ENCODE measurements around the gene BNIPL. TPM values are rescaled to one million over a fixed set of nuclear protein-coding genes. Genes with fewer than 3 reads are reported as not detected.

The BNIPL gene
- total RNA-seq, 1 donor from 2014 or later: 4.2 TPM

- no peak for DNase-seq (ENCODE audit: low spot score in 2 of 2, unreplicated experiment in 2 of 2)
- Mint-ChIP-seq H3K27ac (peak overlapping the region; percentile 81), H3K27me3 (ENCODE audit: low read depth) (no peaks in the 10 kb centered on the region), H3K4me1 (peaks cover 13% of the 10 kb centered on the region), H3K4me3 (peak overlapping the region; percentile 99), H3K9me3 (no peaks in the 10 kb centered on the region), H3K36me3 (peaks cover 13% of the 10 kb centered on the region)
- no peak for TF ChIP-seq CTCF (IDR thresholded peaks at IDR 0.05; ENCODE audit: unreplicated experiment)
Measured at GRCh38 chr1:151072224-151072623, 35.8 kb downstream of the BNIPL start.

- no peak for TF ChIP-seq CTCF (IDR thresholded peaks at IDR 0.05; ENCODE audit: unreplicated experiment)
- Mint-ChIP-seq H3K36me3 (no peaks in the 10 kb centered on the region), H3K9me3 (no peaks in the 10 kb centered on the region), H3K27me3 (ENCODE audit: low read depth) (no peaks in the 10 kb centered on the region), H3K27ac (no peak overlapping the region), H3K4me3 (no peak overlapping the region), H3K4me1 (no peaks in the 10 kb centered on the region)
- DNase-seq (ENCODE audit: low spot score in 2 of 2, unreplicated experiment in 2 of 2): no peak
Measured at GRCh38 chr1:151085953-151086559, 49.7 kb downstream of the BNIPL start.

Other genes with a start within 250 kb of the BNIPL start
- gene CTSK, start 228.3 kb upstream of the BNIPL start, total RNA-seq: 24.3 to 28.3 TPM (median 27.5 TPM) in 3 replicates
- 56.1 to 58.4 TPM (median 57.3 TPM) in 3 replicates for gene ARNT, start 160.0 kb upstream of the BNIPL start, total RNA-seq
- gene CTXND2, start 149.4 kb upstream of the BNIPL start, total RNA-seq: not detected in 3 replicates
- 101 to 103 TPM (median 101 TPM) in 3 replicates for gene SETDB1, start 110.2 kb upstream of the BNIPL start, total RNA-seq
- gene CERS2, start 61.8 kb upstream of the BNIPL start, total RNA-seq: 127 to 137 TPM (median 132 TPM) in 3 replicates
- gene ANXA9, start 54.3 kb upstream of the BNIPL start, total RNA-seq: 1.2 TPM in 3 replicates
- gene MINDY1, start 29.7 kb upstream of the BNIPL start, total RNA-seq: 29.7 to 31.7 TPM (median 30.9 TPM) in 3 replicates
- gene PRUNE1, start 28.1 kb upstream of the BNIPL start, total RNA-seq: 25.0 to 25.8 TPM (median 25.4 TPM) in 3 replicates
- gene C1orf56, start 11.2 kb downstream of the BNIPL start, total RNA-seq: 4.2 to 4.6 TPM (median 4.2 TPM) in 3 replicates
- 93.4 to 97.8 TPM (median 97.0 TPM) in 3 replicates for gene CDC42SE1, start 23.0 kb downstream of the BNIPL start, total RNA-seq
- 16.3 to 18.9 TPM (median 16.9 TPM) in 3 replicates for gene MLLT11, start 23.8 kb downstream of the BNIPL start, total RNA-seq
- gene GABPB2, start 34.2 kb downstream of the BNIPL start, total RNA-seq: 10.5 to 11.9 TPM (median 11.6 TPM) in 3 replicates
- 14.9 to 15.0 TPM (median 14.9 TPM) in 3 replicates for gene SEMA6C, start 110.0 kb downstream of the BNIPL start, total RNA-seq
- gene TNFAIP8L2, start 120.1 kb downstream of the BNIPL start, total RNA-seq: not detected in 3 replicates
- 9.9 to 11.8 TPM (median 11.4 TPM) in 3 replicates for gene LYSMD1, start 129.3 kb downstream of the BNIPL start, total RNA-seq
- 34.9 to 37.1 TPM (median 36.9 TPM) in 3 replicates for gene SCNM1, start 129.6 kb downstream of the BNIPL start, total RNA-seq
- gene TMOD4, start 139.4 kb downstream of the BNIPL start, total RNA-seq: 0.77 to 1.7 TPM (median 1.1 TPM) in 3 replicates
- gene VPS72, start 153.6 kb downstream of the BNIPL start, total RNA-seq: 76.8 to 87.2 TPM (median 82.3 TPM) in 3 replicates
- 122 to 130 TPM (median 124 TPM) in 3 replicates for gene PIP5K1A, start 162.0 kb downstream of the BNIPL start, total RNA-seq
- gene PSMD4, start 218.1 kb downstream of the BNIPL start, total RNA-seq: 114 to 127 TPM (median 126 TPM) in 3 replicates
- gene ZNF687, start 245.7 kb downstream of the BNIPL start, total RNA-seq: 32.1 to 37.2 TPM (median 32.3 TPM) in 3 replicates